AG09309 (cell line): ENCODE data around the gene SEC22B.
"Not testable (repeated sequence)": the region's sequence is repeated elsewhere in the genome, so short reads cannot be mapped to it uniquely, and the experiment has no call there.

Source experiments
- DNase-seq: peaks from one replicate; pipeline ENCODE4 v3.0.0-alpha.2; 2010; ENCODE audit warnings: low read depth
- H3K4me3 ChIP-seq: 2 replicates; pipeline ENCODE4 v1.5.1; 2011; ENCODE audit warnings: mild to moderate bottlenecking, low read depth, low read length, moderate library complexity; ENCODE audit not compliant: control insufficient read depth
- CTCF ChIP-seq: IDR thresholded peaks from 2 replicates; pipeline ENCODE4 v1.5.1; 2011; ENCODE audit warnings: mild to moderate bottlenecking, low read depth, low read length, inconsistent platforms; ENCODE audit not compliant: insufficient read depth, control insufficient read depth; ENCODE audit errors: missing control alignments

The SEC22B gene

DNA sequence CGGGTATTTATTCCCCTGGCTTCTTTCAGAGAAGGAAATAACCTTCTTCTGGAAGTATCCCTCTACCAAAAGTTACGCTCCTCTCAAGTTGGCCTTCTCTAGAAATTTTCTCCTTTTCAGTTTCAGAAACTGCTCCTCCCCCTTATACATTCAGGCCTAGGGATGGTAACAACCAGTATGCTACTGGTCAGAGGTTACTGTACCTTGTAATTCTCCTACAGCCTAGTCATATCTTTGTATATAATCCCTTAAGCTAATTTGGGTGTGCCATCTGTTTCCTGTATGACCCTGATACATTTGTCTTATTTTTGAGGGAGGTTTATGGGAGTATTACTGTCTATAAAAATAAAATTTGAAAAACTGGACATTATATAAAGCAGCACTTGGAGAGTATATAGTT lies 14.3 kb downstream of the SEC22B start:
- not testable (repeated sequence) for DNase-seq, H3K4me3 ChIP-seq

- H3K4me3 ChIP-seq, DNase-seq: not testable (repeated sequence)
These were observed 17.8 kb downstream of the SEC22B start for GRCh38 chr1:120158495-120158894.

DNA sequence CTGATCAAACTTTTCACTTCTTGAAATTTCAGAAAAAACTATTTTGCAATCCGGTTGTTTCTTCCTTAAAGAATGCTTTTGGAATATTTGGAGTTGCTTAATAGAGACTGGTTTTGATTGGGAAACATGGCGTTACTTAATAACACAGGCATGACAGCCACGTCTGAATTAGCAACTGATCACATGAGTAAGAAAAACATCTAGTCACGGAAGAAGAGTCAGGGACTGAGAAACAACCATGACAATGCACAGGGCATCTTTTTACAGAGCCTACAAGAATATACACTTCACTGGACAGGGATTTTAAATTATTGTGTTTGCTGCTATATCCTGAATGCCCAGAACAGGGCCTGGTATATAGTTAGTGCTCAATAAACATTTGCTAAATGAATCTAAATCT lies 18.2 kb downstream of the SEC22B start:
- not testable (repeated sequence) for H3K4me3 ChIP-seq, DNase-seq

DNA sequence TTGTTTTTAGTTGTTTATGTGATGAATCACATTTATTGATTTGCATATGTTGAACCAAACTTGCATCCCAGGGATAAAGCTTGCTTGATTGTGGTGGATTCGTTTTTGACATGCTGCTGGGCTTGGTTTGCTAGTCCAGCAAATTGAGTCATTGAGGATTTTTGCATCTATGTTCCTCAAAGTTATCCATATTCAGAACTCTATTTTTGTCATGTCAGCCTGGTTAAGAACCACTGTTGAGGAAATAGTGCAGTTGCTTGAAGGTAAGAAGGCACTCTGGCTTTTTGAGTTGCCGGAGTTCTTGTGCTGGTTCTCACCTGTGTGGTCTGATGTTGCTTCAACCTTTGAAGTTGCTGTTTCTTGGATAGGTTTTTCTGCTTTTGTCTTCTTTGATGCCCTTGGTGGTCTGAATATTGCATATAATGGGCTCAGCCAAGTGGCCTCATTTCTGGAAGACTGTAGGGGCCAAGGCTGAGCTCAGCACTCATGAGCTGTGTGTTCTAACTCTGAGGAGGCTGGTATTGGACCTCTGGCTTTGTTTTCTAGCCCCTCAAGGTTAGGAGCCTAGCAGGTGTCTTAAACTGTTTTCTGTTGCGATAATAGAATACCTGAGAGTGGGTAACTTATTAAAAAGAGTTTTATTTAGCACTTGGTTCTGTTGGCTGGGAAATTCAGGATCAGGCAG lies 26.0 kb downstream of the SEC22B start:
- H3K4me3 ChIP-seq, DNase-seq: not testable (repeated sequence)

- not testable (repeated sequence) for H3K4me3 ChIP-seq, DNase-seq
These were observed 26.8 kb downstream of the SEC22B start for GRCh38 chr1:120149420-120150059.

DNA sequence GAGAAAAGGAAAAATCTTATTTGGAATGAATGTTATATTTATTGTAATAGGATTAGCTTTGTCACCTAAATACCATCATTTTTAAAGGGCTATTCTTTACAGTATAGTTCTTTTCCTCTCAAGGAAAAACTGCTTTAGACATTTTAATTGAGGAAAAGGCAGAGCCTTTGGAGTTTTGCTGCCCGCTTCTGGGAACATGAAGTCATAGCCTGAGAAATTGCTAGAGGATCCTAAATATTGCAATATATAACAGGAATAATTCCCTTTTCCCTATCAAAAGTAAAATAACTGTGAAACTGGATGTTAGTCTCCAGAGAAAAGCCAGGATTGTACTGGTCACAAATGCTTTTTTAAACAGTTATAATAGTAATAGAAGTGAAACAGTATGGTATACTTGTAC lies 30.5 kb downstream of the SEC22B start:
- not testable (repeated sequence) for DNase-seq, H3K4me3 ChIP-seq
- TF ChIP-seq CTCF = peak; percentile 22

GRCh38 chr1:120144626-120145025 lies 31.7 kb downstream of the SEC22B start:
- DNase-seq, H3K4me3 ChIP-seq: not testable (repeated sequence)

GRCh38 chr1:120144169-120144568 lies 32.2 kb downstream of the SEC22B start:
- not testable (repeated sequence) for H3K4me3 ChIP-seq, DNase-seq

GRCh38 chr1:120143334-120143733 lies 33.0 kb downstream of the SEC22B start:
- not testable (repeated sequence) for DNase-seq

GRCh38 chr1:120142512-120143263 lies 33.6 kb downstream of the SEC22B start:
- H3K4me3 ChIP-seq = not testable (repeated sequence)
- peak; percentile 29 for DNase-seq

More at GRCh38 chr1:120143334-120143733, 33.0 kb downstream of the SEC22B start:
- not testable (repeated sequence) for H3K4me3 ChIP-seq

- H3K4me3 ChIP-seq, DNase-seq: not testable (repeated sequence)
These were observed 34.5 kb downstream of the SEC22B start for GRCh38 chr1:120141865-120142264.

DNA sequence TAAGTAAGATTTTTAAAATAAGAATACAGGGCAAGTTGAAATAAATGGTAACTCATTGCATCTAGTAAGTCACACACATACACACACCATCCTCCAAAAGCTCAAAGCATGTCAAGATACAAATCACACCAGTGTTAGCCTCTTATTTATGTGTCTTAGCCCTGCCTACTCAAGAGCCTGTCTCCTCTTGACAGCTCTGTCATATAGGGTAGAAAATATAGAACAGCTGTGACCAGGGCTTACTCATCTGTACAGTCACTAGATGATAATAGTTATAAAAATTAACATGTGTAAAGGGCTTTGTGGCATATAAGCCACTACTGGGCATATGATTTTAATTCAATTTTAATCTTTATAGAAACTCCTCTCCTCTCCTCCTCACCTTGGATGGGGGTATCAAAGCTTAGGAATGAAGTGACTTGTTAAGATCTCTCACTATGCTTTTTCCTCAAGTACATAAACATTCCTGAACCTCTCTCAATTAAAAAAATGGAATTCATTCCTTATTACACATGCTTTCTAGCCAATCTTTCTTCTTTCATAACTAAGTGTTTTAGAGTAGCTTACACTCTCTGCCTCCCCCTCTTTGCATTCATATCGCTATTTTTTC lies 35.6 kb downstream of the SEC22B start:
- not testable (repeated sequence) for H3K4me3 ChIP-seq, DNase-seq

- H3K4me3 ChIP-seq, DNase-seq: not testable (repeated sequence)
These were observed 40.2 kb downstream of the SEC22B start for GRCh38 chr1:120136086-120136485.

DNA sequence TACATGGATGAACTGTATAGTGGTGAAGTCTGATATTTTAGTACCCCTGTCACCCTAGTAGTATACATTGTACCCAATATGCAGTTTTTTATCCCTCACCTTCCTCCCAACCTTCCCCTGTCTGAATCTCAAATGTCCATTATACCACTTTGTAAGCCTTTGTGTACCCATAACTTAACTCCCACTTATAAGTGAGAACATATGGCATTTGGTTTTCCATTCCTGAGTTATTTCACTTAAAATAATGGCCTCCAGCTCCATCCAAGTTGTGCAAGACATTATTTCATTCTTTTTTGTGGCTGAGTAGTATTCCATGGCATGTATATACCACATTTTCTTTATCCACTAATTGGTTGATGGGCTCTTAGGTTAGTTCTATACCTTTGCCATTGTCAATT lies 42.4 kb downstream of the SEC22B start:
- not testable (repeated sequence) for H3K4me3 ChIP-seq, DNase-seq
